Pulmonary artery endothelial cell (primary cell): ENCODE measurements around the gene SBF2. TPM values are rescaled to one million over a fixed set of nuclear protein-coding genes. Genes with fewer than 3 reads are reported as not detected.
A peak's percentile ranks its signal among the peaks of the same experiment; 100 is the strongest.
"Not testable (repeated sequence)": the region's sequence is repeated elsewhere in the genome, so short reads cannot be mapped to it uniquely, and the experiment has no call there.

Source experiments
- DNase-seq: peaks from one replicate; pipeline ENCODE4 v3.0.0-alpha.2; 2011; ENCODE audit warnings: low read depth, low spot score
- total RNA-seq: library from RNA; depleted of rRNA; stranded (reverse); fragments of >200 nt; gene quantifications from 2 replicates; pipeline ENCODE4 v1.2.3, GENCODE V29; 2014

The SBF2 gene
- total RNA-seq, 1 donor from 2014 or later = 32.7 TPM

- DNase-seq = no peak
Measured at GRCh38 chr11:10267821-10268220, 26.2 kb downstream of the SBF2 start.

- DNase-seq = no peak
Measured at GRCh38 chr11:10265936-10266335, 28.1 kb downstream of the SBF2 start.

GRCh38 chr11:10264716-10265115, 29.3 kb downstream of the SBF2 start:
- DNase-seq = not testable (repeated sequence)

- DNase-seq = no peak
Measured at GRCh38 chr11:10263929-10264328, 30.1 kb downstream of the SBF2 start.

GRCh38 chr11:10261821-10262220, 32.2 kb downstream of the SBF2 start:
- DNase-seq = no peak

- DNase-seq = no peak
Measured at GRCh38 chr11:10257478-10257877, 36.5 kb downstream of the SBF2 start.

GRCh38 chr11:10255388-10256125, 38.5 kb downstream of the SBF2 start:
- no peak for DNase-seq

- not testable (repeated sequence) for DNase-seq
Measured at GRCh38 chr11:10249448-10250131, 44.4 kb downstream of the SBF2 start.

GRCh38 chr11:10247011-10247410, 47.0 kb downstream of the SBF2 start:
- DNase-seq = no peak

GRCh38 chr11:10243896-10244575, 50.0 kb downstream of the SBF2 start:
- DNase-seq = no peak

GRCh38 chr11:10236840-10237239, 57.2 kb downstream of the SBF2 start:
- no peak for DNase-seq

- DNase-seq = peak; percentile 7
Measured at GRCh38 chr11:10233581-10233980, 60.4 kb downstream of the SBF2 start.

- DNase-seq = no peak
Measured at GRCh38 chr11:10232756-10233155, 61.3 kb downstream of the SBF2 start.

- DNase-seq = not testable (repeated sequence)
Measured at GRCh38 chr11:10231803-10232202, 62.2 kb downstream of the SBF2 start.

- no peak for DNase-seq
Measured at GRCh38 chr11:10225553-10225952, 68.5 kb downstream of the SBF2 start.

GRCh38 chr11:10222399-10222798, 71.6 kb downstream of the SBF2 start:
- no peak for DNase-seq

GRCh38 chr11:10221342-10221741, 72.7 kb downstream of the SBF2 start:
- no peak for DNase-seq

- no peak for DNase-seq
Measured at GRCh38 chr11:10211470-10211869, 82.5 kb downstream of the SBF2 start.

GRCh38 chr11:10209326-10209725, 84.7 kb downstream of the SBF2 start:
- DNase-seq = no peak

GRCh38 chr11:10208131-10208575, 85.9 kb downstream of the SBF2 start:
- DNase-seq = peak; percentile 10

- no peak for DNase-seq
Measured at GRCh38 chr11:10205928-10206327, 88.1 kb downstream of the SBF2 start.

- DNase-seq = no peak
Measured at GRCh38 chr11:10204021-10204420, 90.0 kb downstream of the SBF2 start.
